ENCODE data around the gene CYP26A1.

CYP26A1 gene

GRCh38 chr10:93115661-93116383 lies 42.1 kb downstream of the CYP26A1 start:
- DNase-seq (ENCODE audit: extremely low read depth in 1 of 2, low read depth in 1 of 2) = peak; percentile 7 to 54

GRCh38 chr10:93121311-93121710 lies 47.6 kb downstream of the CYP26A1 start:
- no peak for DNase-seq (ENCODE audit: extremely low read depth in 1 of 2, low read depth in 1 of 2)

- DNase-seq (ENCODE audit: extremely low read depth in 1 of 2, low read depth in 1 of 2) = no peak
Measured at GRCh38 chr10:93123766-93124165, 50.1 kb downstream of the CYP26A1 start.

- no peak for DNase-seq (ENCODE audit: extremely low read depth in 1 of 2, low read depth in 1 of 2)
Measured at GRCh38 chr10:93124580-93125318, 51.1 kb downstream of the CYP26A1 start.

- no peak for DNase-seq (ENCODE audit: extremely low read depth in 1 of 2, low read depth in 1 of 2)
Measured at GRCh38 chr10:93125966-93126365, 52.3 kb downstream of the CYP26A1 start.

GRCh38 chr10:93126483-93127052 lies 52.9 kb downstream of the CYP26A1 start:
- DNase-seq (ENCODE audit: extremely low read depth in 1 of 2, low read depth in 1 of 2) = no peak
